ENCODE measurements around the gene CHD8.

DNA sequence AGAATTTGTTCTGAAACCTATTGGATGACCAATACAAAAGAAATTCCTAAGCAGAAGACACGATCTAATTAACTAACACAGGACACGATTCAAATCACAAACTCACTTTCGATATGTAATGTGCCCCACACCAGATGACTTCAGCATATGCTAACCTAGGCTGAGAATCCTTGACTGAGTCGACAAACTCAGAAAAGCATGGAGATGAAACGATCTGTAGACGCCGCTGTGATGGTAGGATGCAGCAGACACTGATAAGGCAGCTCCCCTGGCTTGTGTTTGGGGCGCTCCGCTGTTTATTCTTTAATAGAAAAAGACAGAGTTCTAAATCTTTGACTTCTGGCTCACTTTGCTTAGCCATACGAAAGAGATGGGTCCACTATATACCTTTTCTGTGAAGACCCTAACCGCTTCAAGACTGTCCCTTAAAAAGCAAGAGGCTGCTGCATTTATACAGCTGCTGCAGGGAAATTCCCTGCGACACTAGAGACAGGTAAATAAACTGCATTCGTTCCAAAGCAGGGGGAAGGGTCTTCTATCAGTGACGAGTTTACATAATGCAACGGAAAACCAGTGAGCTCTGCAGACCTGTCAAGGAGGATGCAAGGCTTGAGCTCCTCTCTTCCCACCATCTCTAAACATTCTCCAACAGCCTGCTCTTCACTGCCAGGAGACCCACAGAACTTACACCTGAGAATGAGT, 929 bp downstream of the CHD8 start:
- TF ChIP-seq EZH2 (optimal IDR thresholded peaks at IDR 0.05; ENCODE audit: low read depth, low read length): no peak
- TF ChIP-seq, protein P1, sequence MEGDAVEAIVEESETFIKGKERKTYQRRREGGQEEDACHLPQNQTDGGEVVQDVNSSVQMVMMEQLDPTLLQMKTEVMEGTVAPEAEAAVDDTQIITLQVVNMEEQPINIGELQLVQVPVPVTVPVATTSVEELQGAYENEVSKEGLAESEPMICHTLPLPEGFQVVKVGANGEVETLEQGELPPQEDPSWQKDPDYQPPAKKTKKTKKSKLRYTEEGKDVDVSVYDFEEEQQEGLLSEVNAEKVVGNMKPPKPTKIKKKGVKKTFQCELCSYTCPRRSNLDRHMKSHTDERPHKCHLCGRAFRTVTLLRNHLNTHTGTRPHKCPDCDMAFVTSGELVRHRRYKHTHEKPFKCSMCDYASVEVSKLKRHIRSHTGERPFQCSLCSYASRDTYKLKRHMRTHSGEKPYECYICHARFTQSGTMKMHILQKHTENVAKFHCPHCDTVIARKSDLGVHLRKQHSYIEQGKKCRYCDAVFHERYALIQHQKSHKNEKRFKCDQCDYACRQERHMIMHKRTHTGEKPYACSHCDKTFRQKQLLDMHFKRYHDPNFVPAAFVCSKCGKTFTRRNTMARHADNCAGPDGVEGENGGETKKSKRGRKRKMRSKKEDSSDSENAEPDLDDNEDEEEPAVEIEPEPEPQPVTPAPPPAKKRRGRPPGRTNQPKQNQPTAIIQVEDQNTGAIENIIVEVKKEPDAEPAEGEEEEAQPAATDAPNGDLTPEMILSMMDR (IDR thresholded peaks at IDR 0.05; ENCODE audit: low read length): no peak

Measured in MM.1S (cell line).